GM19452 (cell line): ENCODE data around the gene FBXO42.

Experiments
- ATAC-seq: cut with Tn5 transposase; IDR thresholded peaks from one replicate; pipeline ENCODE4 v1.9.1; 2021; ENCODE audit not compliant: unreplicated experiment

FBXO42 gene

DNA sequence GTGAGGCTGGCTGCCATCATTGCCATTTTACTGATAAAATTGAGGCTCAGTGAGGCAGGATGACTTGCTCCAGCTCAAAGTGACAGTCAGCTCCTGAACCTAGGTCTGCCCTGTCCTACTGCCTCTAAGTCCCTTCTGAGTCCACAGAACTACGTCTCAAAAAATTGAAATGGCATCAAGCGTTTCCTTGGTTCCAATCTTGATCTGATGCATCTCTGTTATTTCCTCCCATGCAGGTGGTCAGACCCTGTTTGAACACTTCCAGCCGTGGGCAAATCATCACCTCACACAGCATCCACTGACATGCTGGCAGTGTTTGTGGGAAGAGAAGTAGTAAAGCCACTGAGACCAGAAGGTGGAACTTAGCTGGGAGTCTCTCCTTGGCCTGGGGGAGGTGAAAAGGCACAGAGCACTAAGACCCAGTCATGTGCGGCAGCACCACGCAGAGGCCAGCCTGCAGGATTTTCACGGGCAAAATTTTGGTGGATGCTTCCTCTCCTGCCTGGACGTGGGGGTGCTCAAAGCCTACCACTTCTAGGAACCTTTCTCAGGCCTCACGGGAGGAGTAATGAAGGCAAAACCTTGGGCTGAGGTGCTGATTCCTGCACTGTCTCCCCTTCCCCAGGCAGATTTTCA, 107.5 kb downstream of the FBXO42 start:
- ATAC-seq, result no peak

DNA sequence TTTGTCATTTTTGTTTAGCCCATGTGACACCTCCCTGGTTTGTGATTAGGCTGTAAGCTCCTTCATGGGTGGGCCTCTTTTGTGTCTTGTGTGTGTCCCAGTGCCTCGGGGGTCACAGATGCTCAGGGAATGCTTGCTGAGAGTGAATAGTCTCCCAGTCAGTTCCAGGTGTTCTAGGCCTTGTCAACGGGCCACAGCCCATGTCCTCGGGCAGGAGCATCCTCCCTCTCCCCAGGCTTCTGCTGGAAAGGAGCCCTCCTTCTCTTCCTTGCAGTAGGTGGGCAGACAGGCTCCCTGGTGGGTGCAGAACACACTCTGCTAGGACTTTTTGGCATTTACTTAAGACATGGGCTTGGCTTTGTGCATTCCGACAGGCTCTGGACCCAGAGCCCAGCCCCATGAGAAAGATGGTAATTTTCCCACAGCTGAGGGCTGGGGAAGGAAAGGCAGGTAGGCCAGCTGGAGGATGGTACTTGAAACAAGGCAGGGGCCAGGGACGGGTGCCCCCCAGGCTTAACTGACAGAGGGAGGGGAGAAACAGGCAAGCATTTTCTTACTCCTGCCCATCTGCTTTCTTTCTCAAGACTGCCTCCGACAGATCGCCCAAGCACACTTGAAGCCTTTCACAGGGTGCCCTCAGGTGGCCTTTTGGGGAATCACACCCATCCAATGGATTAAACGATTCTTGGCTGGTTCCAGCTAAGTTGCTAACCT, 108.2 kb downstream of the FBXO42 start:
- ATAC-seq, result no peak

DNA sequence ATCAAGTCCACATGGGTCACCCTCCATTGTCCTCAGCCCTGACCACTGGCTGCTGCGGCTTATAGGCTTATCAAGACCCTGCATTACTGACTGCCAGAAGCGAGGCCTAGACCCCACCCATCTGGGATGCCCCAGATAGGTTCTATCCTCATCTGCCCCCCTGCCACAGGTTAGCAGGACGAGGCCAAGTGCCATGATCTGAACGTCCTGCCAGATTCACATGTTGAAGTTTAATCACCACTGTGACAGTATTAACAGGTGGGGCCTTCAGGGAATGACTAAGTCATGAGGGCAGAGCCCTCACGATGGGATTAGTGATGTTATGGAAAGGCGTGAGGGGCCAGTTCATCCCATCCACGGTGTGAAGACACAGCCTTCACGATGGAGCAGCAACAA, 109.1 kb downstream of the FBXO42 start:
- no peak for ATAC-seq

DNA sequence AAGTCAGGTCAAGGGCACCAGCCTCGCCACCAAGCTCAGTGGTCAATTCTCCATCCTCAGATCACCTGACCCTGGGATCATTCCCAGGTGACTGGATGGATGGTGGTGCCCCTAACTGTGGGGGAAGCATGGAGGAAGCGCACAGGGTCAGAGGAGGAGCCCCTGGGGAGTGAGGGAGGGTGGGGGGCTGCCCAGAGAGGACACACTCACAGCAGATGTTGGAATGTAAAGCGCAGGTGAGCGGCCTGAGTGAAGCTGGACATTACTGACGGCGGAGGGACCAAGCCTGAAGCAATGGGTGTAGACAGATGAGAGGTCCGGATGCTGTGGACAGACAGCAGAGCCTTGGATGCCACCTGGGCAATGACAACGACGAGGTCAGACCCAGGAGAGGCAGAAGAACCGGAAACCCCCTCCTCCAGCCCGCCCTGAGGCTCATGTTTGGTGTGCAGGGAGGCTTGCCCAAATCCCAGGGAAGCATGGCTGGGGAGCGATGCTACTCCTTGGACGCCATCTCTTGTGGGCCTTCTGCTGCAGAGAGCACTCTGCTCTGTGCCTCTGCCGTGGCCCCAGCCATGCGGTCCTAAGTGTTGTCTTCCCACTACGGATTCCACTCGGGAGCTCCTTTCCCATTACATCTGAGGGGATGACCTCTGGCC, 109.6 kb downstream of the FBXO42 start:
- no peak for ATAC-seq

DNA sequence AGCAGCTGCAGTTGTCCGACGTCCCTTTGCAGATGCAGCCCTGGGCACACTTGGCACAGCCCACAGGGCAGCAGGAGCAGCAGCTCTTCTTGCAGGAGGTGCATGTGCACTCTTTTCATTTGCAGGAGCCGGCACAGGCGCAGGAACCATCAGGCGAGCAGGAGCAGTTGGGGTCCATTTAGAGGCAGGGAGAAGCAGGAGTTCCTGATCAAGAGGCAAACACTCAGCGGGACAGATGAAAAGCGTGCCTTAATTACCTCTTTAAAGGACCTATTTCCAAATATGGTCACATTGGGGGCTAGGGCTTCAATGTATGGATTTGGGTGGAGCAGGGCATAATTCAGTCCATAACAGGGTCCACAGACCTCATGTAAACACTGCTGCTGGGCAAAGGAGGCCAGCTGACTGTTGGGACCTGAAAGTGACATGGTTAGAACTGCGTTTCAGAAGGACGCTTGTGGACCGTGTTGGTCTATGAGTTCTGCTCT, 111.0 kb downstream of the FBXO42 start:
- no peak for ATAC-seq

DNA sequence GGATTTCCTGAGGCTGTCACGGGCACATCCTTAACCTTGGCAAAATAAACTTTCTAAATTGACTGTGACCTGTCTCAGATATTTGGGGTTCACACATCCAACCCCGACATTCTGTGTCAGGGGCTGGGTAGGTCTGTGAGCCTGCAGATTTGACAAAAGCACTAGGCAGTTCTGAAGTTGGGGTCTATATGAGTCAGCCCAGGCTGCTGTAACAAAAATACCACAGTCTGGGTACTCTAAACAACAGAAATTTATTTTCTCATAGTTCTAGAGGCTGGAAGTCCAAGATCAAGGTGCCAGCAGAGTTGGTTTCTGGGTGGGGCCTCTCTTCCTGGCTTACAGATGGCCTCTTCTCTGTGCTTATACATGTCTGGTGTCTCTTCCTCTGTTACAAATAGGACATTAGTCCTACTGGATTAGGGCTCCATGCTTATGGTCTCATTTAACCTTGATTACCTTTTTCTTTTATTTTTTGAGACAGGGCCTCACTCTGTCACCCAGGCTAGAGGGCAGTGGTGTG, 112.2 kb downstream of the FBXO42 start:
- ATAC-seq, result no peak

DNA sequence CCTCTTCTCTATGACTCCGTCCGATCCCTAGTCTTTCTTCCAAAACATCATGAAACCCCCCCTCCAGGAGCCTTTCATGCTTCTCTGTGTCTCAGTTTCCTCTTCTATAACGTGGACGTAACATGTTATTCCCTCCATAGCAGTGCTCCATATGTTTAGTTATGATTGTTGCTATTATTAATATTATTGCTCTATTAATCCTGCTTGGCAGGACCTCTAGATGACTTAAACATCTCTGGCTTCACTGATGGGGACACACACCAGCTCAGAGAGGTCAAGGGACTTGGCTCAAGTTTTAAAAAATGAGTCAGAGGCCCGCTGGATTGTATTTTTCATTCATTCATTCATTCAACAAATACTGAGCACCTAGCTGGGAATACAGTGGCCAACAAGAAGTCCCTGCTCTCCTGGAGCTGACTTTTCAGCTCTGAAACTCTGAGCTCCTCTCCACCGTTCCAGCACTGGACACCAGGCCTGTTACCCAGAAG, 114.9 kb downstream of the FBXO42 start:
- ATAC-seq, result no peak

DNA sequence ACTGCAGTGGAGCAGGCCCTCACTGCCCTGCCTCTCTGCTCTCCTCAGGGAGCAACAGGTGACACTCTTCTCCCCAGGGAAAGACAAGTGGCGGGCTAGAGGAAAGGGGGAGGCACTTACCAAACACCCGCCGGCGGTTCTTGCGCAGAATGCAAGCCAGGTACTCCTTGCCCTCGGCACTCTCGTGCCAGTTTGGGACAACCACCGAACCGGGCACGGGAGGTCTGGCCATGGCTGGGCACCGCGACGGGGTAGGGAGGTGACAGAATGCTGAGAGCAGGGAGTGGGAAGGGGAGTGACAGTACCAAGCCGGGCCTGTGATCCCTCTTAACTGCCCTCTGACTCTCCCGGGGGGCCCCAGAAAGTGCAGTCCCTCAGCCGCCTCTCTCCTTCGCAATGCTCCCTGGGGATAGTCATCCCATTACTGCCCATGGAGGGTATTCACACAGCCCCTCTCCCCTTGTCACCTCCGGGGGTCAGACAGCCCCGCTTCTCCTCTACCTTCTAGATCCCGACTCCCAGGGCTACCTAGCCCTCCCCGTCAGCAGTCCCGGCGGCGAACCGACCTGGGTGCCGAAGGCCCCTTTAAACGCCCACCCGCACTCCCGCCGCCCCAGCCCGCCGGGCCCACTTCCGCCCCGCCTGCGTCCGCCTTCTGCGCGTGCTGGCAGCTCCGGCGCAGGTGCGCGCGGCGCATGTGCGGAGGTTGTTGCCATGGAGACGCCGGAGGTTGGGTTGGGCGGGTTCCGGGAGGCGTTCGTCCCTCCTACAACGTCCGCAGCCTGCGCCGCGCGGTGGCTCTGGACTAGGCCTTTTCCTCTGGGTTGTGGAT, 115.6 kb downstream of the FBXO42 start, which contains the start of gene CPLANE2:
TSS of gene CPLANE2 (minus strand) at position 673 of the 832 bp plus-strand sequence. CDS start at position 232, 441 bp downstream.
- peak; percentile 75 for ATAC-seq

DNA sequence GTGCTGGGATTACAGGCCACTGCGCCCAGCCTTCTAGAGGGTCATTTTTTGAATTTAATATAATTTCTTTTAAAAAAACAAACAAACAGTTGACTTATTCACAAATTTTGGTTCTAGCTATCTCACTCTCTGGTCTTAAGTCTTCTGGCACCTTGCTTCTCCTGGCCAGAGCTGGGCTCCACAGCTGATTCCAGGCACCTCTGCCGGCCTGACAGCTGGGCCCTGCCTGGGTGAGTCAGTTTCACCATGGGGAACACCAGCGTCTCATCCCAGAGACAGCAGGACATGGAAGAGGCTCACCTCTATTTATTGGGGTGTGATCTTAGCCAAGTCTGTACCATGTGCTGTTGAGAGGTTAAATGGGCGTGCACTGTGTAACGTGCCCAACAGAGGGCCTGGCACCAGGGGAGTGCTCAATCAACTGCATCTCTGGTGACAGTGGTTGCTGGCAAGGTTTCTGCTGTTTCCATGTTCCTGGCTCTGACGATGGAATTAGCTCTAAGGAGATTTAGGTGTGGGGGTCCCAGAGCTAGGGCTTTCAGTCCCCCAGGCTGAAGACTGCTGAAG, 116.3 kb downstream of the FBXO42 start:
- ATAC-seq, result peak; percentile 45

DNA sequence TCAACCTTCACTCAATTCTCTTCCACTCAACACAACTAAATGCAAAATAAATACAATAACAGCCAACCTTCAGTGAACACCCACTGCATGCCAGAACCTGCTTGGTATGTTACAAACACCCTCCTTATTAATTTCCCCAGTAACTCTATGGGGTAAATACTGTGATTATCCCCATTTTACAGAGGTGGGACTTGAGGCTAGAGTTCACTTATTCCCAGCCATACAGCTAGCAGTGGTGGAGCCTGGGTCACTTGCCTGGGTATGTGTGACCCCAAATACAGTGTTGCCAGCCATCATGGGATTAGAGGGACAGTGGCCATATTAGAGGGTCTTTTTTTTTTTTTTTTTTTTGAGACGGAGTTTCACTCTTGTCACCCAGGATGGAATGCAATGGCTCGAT, 116.9 kb downstream of the FBXO42 start:
- no peak for ATAC-seq

DNA sequence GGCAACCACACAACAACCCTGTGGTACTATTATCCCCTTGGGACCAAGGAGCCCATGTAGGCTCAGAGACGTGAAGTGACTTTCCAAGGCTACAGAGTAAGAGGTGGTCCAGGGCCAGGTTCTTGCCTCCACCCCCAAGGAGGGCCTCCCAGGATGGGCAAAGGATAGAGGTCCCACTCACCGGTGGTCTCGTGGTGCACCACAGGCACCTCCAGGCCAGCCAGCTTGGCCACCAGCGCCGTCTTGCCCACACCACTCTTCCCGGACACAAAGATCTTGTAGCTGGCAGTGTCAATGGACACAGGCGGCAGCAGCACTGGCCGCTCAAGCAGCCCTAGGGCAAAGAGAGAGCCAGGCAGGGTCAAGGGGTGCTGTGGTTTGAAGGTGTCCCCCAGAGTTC, 118.8 kb downstream of the FBXO42 start:
- no peak for ATAC-seq

DNA sequence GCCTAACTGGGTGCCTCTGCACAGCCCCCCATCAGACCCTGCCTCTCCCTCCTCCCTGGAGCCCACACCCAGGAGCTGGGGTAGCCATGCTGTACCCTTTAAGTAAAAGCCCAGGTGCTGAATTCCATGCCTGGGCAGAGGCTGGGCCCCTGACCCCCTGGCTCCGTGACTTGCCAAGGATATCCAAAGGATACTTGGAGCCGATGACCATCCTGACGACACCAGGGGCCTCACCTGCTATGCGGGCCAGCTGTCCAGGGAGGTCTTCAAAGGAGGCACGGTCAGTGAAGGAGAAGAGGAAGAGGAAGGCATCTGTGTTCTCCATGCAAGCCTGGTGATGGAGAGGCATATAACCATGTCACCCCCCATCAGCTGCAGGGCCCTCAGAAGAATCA, 120.0 kb downstream of the FBXO42 start:
- no peak for ATAC-seq

DNA sequence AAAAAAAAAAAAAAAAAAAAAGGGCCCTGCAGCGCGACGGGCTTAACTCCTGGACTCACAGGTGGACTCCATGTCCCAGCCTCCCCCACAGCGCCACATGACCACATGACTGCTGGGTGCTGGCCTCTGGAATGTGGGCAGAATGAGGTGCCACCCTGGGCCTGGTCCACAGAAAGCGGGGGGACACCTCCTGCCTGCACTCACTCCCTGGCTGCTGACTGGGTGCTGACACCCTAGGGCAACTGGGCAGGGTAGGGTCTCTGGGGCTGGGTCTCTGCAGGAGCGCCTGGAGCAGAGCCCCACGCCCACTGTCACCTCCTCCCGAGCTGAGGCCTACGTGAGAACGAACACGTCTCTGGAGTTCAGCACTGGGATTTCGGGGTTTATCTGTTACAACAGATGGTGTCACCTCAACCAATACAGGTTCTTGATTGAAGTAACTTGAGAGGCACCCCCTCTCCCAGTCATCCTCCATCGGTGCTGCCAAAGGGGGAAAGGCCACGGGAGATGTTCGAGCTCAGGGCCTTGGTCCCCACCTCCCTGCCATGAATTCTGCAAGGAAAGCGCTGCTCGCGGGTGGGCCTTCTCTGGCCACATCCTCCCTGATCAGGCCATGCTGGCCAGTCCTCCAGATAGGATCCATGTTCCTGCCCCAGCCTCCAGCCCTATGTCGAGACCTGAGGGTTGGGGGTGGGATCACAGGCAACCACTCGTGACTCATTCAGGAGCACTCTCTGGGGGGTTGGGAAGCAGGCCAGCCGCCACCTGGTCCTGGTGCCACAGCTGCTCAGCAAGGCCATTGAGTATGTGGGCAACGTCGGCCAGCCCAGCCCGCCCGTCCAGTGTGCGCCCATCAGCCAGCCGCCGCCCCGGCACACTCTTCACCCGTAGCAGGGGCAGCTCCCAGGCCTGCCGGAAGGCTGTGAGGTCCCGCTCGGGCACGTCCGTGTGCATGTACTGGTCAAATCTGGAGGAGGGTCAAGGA, 120.7 kb downstream of the FBXO42 start:
- ATAC-seq, result no peak

DNA sequence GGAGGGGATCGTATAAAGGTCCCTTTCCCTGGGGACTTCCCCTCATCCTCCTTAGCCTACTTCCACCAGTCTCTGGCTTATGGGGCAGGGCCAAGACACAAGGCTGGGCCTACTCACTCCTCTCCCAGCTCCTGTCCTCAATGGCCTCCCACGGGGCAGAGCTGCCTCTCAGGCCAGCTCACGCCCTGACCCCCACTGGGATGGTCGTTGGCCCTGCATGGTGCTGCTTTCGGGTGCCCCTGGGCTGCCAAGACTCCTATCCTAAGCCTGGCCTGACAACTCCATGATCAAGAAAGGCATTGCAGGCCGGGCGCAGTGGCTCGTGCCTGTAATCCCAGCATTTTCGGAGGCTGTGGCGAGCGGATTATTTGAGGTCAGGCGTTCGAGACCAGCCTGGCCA, 121.5 kb downstream of the FBXO42 start:
- ATAC-seq, result no peak

DNA sequence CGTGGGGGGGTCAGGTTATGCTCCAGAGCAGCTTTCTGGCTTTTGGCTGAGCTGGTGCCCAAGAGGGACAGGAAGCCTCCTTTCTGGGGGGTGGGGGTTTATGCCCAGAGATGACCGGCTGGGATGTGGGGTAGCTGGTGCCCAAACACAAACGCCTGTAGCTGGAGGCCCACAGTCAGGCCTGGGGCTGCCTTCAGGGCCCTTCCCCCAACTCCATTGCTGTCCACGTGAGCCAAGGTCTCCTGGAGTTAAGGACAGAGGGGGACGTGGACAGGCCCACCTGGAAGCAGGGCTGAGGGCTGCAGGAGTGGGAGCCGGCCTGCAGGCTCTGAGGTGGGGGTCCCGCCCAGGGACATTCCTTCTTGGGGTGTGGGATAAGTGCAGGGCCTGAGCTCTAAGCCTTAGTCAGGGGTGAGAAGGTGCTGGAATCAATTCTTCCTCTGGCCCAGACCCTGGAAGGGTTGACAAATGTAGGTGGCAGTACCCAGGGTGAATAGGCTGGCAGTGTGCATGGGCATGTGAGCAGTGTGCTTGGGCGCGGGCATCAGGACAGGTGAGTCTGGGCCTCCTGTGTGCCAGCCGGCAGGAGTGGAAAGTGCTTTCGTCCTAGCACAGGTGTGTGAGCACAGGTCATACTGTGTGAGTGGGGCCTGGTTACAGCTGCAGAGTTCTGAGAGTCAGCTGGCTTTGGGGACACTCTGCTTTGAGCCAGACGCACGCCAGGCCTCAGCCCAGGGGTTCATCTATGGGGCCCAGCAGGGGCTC, 122.1 kb downstream of the FBXO42 start:
- ATAC-seq, result no peak

DNA sequence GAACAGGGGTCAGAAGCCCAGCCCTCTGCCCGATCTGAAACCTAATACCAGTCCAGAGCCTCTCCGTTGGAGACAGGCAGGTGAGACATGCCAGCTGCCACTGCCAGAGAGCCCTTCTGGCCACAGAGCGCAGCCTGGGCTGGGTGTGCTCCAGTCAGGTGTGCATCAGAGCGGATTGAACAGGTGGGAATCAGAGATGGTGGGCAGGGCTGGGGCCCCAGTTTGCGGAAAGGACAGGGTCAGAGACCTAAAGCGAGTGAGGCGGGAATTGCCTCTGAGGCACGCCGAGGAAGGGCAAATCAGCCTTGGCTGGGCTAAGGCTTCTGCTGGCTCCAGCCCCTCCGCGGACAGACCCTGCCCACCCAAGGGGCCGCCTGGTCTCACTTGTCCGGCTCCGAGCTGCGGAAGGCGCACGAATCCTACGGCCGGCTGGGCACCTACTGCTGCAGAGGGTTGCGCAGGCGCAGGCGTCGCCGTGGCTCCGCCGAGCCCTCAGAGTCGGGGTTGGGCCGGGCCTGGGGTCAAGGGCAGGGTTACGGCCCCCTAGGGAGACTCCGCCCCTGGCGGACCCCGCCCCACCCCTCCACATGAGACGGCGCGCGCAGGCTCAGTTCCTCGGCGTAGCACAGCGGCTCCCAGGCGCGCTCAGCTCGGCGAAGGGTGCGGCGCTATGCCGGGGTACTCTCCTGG, 125.6 kb downstream of the FBXO42 start:
- ATAC-seq, result no peak

DNA sequence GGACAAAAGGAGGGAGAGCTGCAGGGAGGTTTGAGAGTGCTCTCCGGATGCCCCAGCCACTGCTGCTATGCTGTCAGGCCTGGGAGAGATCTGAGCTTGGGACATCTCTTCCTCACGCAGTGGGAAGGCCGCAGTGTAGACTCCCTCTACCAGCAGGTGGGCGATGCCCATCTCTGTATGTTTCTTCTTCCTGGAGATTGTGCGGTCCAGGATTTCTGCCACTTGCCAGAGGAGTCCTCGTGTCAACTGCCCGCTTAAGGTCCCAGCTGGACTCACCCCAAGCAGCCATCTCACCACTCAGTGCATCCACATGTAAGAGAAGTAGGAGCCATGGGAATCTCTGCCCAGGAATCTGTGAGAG, 126.2 kb downstream of the FBXO42 start:
- ATAC-seq, result no peak

DNA sequence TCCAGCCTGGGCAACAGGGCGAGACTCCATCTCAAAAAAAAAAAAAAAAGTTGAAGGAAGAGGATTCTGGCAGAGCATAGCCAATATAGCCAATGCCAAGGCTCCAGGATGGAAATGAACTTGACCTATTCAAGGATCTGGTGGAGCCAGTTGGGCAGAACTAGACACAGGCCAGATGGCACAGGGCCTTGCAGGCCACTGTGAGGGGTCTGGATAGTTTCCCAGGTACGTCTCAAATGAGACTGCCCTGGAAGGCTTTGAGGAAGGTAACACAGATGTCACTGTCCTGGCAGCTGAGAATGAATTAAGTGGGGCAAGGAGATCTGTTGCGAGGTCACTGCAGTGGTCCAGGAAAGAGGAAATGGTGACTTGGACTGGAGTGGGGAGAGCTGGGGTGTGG, 127.8 kb downstream of the FBXO42 start:
- ATAC-seq, result no peak
